Keratinocyte (primary cell): ENCODE results near the gene AGPAT2. TPM values are rescaled to one million over a fixed set of nuclear protein-coding genes. Genes with fewer than 3 reads are reported as not detected.
A peak's percentile ranks its signal among the peaks of the same experiment; 100 is the strongest.

Experiments used
- DNase-seq: peaks from one replicate; pipeline ENCODE4 v3.0.0-alpha.2; 2011; ENCODE audit warnings: low read depth, missing footprints, low spot score
- FAIRE-seq: peaks from 2 replicates; lab custom pipeline; 2011; peaks lifted over from hg19 to GRCh38; lab: Jason Lieb, UNC
- H2AFZ ChIP-seq: 2 replicates; pipeline ENCODE4 v1.6.0; 2012; ENCODE audit warnings: low read length, control low read depth, inconsistent platforms; ENCODE audit not compliant: control insufficient read depth
- H3K27ac ChIP-seq: 2 replicates; pipeline ENCODE4 v1.5.1; 2011; ENCODE audit warnings: low read length; ENCODE audit not compliant: control insufficient read depth, insufficient read depth
- H3K27me3 ChIP-seq: 3 replicates; pipeline ENCODE4 v1.6.0; 2011; ENCODE audit warnings: low read length; ENCODE audit not compliant: control insufficient read depth, insufficient read depth; ENCODE audit errors: extremely low read depth
- H3K36me3 ChIP-seq, 2 experiments: 2 replicates in 1 of 2; 3 replicates in 1 of 2; pipeline ENCODE4 v1.5.1; 2011; ENCODE audit warnings: low read length in 2 of 2, mild to moderate bottlenecking in 1 of 2; ENCODE audit not compliant: control insufficient read depth in 2 of 2, insufficient read depth in 2 of 2; ENCODE audit errors: extremely low read depth in 1 of 2
- H3K4me1 ChIP-seq: 3 replicates; pipeline ENCODE4 v1.5.1; 2011; ENCODE audit warnings: low read length; ENCODE audit not compliant: control insufficient read depth, insufficient read depth; ENCODE audit errors: extremely low read depth
- H3K4me2 ChIP-seq: 3 replicates; pipeline ENCODE4 v1.6.0; 2011; ENCODE audit warnings: low read depth, low read length; ENCODE audit not compliant: control insufficient read depth, insufficient read depth; ENCODE audit errors: extremely low read depth
- H3K4me3 ChIP-seq, 3 experiments: fragments of 200-600 bp in 1 of 3; sonication (generic) in 1 of 3; 2 replicates in 2 of 3; 3 replicates in 1 of 3; pipeline ENCODE4 v1.5.1; 2011 to 2016; ENCODE audit warnings: low read length in 3 of 3, mild to moderate bottlenecking in 3 of 3, control low read depth in 2 of 3, inconsistent platforms in 1 of 3, low read depth in 1 of 3, mixed read lengths in 1 of 3, mixed run types in 1 of 3, moderate library complexity in 1 of 3; ENCODE audit not compliant: control insufficient read depth in 2 of 3, insufficient read depth in 2 of 3; ENCODE audit errors: extremely low read depth in 1 of 3
- H3K79me2 ChIP-seq: 2 replicates; pipeline ENCODE4 v1.6.0; 2012; ENCODE audit warnings: low read length; ENCODE audit not compliant: control insufficient read depth, insufficient read depth
- H3K9ac ChIP-seq: 3 replicates; pipeline ENCODE4 v1.6.0; 2011; ENCODE audit warnings: low read length; ENCODE audit not compliant: control insufficient read depth, insufficient read depth; ENCODE audit errors: extremely low read depth
- H3K9me1 ChIP-seq: 3 replicates; pipeline ENCODE4 v1.6.0; 2011; ENCODE audit warnings: low read length; ENCODE audit not compliant: control insufficient read depth, insufficient read depth; ENCODE audit errors: extremely low read depth
- H3K9me3 ChIP-seq: 2 replicates; pipeline ENCODE4 v1.5.1; 2012; ENCODE audit warnings: low read depth, low read length; ENCODE audit not compliant: control insufficient read depth
- H4K20me1 ChIP-seq: 3 replicates; pipeline ENCODE4 v1.6.0; 2011; ENCODE audit warnings: low read length; ENCODE audit not compliant: control insufficient read depth, insufficient read depth; ENCODE audit errors: extremely low read depth
- CTCF ChIP-seq, 3 experiments: IDR thresholded peaks in 1 of 3; conservative IDR thresholded peaks in 1 of 3; optimal IDR thresholded peaks in 1 of 3; 2 replicates in 2 of 3; 3 replicates in 1 of 3; pipeline versions ENCODE3 to v1.5.1; 2011; ENCODE audit warnings: low read length in 3 of 3, mild to moderate bottlenecking in 3 of 3, moderate library complexity in 2 of 3, control low read depth in 1 of 3, inconsistent platforms in 1 of 3; ENCODE audit not compliant: insufficient read depth in 2 of 3; ENCODE audit errors: extremely low read depth in 1 of 3
- EZH2 ChIP-seq: IDR thresholded peaks from one replicate; pipeline ENCODE4 v1.6.1; 2012; ENCODE audit warnings: inconsistent platforms, mild to moderate bottlenecking, low read length, moderate library complexity
- dilution Hi-C: fragments of 300-500 bp; cut with MboI; formaldehyde crosslinking; loops from one replicate; pipeline ENCODE4 v1.7.0; 2020; ENCODE audit warnings: low sequenced_read_pairs; ENCODE audit not compliant: extremely low pct_ligation_motif_present
- polyA plus RNA-seq, 5 experiments: library from polyadenylated mRNA; depleted of rRNA in 3 of 5; stranded (reverse) in 3 of 5; stranded (forward) in 1 of 5; unstranded in 1 of 5; fragments of >200 nt; gene quantifications; 1 replicate in 1 of 5; 2 replicates in 3 of 5; 3 replicates in 1 of 5; pipeline versions ENCODE4 v1.2.1 to v1.2.3, GENCODE V29; 2011 to 2012; ENCODE audit warnings: missing spikeins in 2 of 5, low read depth in 1 of 5, low replicate concordance in 1 of 5

Gene AGPAT2
- polyA plus RNA-seq, 1 donor (not counting 4 experiments of a cell fraction or from before 2014, with no cell fraction given) = 26.5 TPM

GRCh38 chr9:136667214-136667939 is 19.9 kb downstream of the AGPAT2 start:
- Histone ChIP-seq H2AFZ (no peak overlapping the region), H3K27me3 (peaks cover 43% of the 10 kb centered on the region), H3K9me1 (no peaks in the 10 kb centered on the region), H3K9me3 (no peaks in the 10 kb centered on the region), H3K4me3 (no peak overlapping the region), H3K4me1 (no peaks in the 10 kb centered on the region), H3K9ac (no peak overlapping the region), H3K79me2 (no peaks in the 10 kb centered on the region), H3K36me3 (no peaks in the 10 kb centered on the region), H3K4me2 (no peak overlapping the region), H3K27ac (no peak overlapping the region), H4K20me1 (no peaks in the 10 kb centered on the region)
- FAIRE-seq (no peak), DNase-seq (no peak)
- dilution Hi-C loops = no loop called here
- TF ChIP-seq EZH2 (no peak), CTCF (optimal IDR thresholded peaks at IDR 0.05 in 1 of 3, IDR thresholded peaks at IDR 0.05 in 1 of 3, conservative IDR thresholded peaks at IDR 0.05 in 1 of 3; ENCODE audit: extremely low read depth in 1 of 3, insufficient read depth in 2 of 3, low read length in 3 of 3) (no peak)

- no peaks in the 10 kb centered on the region for H3K79me2 ChIP-seq
- FAIRE-seq (no peak), DNase-seq (no peak)
- H3K9ac ChIP-seq = no peak overlapping the region
- H3K4me1 ChIP-seq = no peaks in the 10 kb centered on the region
- dilution Hi-C loops = no loop called here
- no peak overlapping the region for H3K27ac ChIP-seq
- no peaks in the 10 kb centered on the region for H3K9me1 ChIP-seq
- H2AFZ ChIP-seq = no peak overlapping the region
- H3K9me3 ChIP-seq = no peaks in the 10 kb centered on the region
- TF ChIP-seq EZH2 (no peak), CTCF (optimal IDR thresholded peaks at IDR 0.05 in 1 of 3, IDR thresholded peaks at IDR 0.05 in 1 of 3, conservative IDR thresholded peaks at IDR 0.05 in 1 of 3; ENCODE audit: extremely low read depth in 1 of 3, insufficient read depth in 2 of 3, low read length in 3 of 3) (no peak)
- no peaks in the 10 kb centered on the region for H4K20me1 ChIP-seq
- H3K4me3 ChIP-seq = peak overlapping the region in 1 of 3 experiments; percentile 26
- no peak overlapping the region for H3K4me2 ChIP-seq
- no peaks in the 10 kb centered on the region for H3K36me3 ChIP-seq
- peaks cover 43% of the 10 kb centered on the region for H3K27me3 ChIP-seq
Observed at GRCh38 chr9:136666372-136667213, 20.7 kb downstream of the AGPAT2 start.
